HepG2 (cell line): ENCODE measurements around the gene INPP4B. TPM values are rescaled to one million over a fixed set of nuclear protein-coding genes. Genes with fewer than 3 reads are reported as not detected.

Experiments
- ATAC-seq: fragments of 200-7000 bp; cut with Tn5 transposase; 3 replicates; pipeline ENCODE4 v1.9.1; 2020; ENCODE audit warnings: mild to moderate bottlenecking, moderate library complexity
- BruUV-seq: library from RNA; stranded (reverse); fragments of 400-500 nt; replicated peaks from 2 replicates; lab custom pipeline; 2021; lab: Mats Ljungman, UMichigan
- CTCF ChIA-PET: fragments of 300-600 bp; formaldehyde crosslinking; extraction: SDS; loops from one replicate; lab custom pipeline; 2021; ENCODE audit warnings: low total read pairs, inconsistent platforms, low intra/inter-chr PET ratio; lab: Yijun Ruan, JAX
- POLR2A ChIA-PET: fragments of 350-600 bp; sonication (Branson Sonifier 250); formaldehyde crosslinking; loops from one replicate; lab custom pipeline; 2020; ENCODE audit warnings: antibody characterized with exemption, inconsistent platforms; lab: Yijun Ruan, JAX
- DNase-seq: peaks from one replicate; pipeline ENCODE4 v3.0.0-alpha.2; 2015; ENCODE audit warnings: low spot score
- FAIRE-seq: peaks from 3 replicates; lab custom pipeline; 2011; peaks lifted over from hg19 to GRCh38; lab: Jason Lieb, UNC
- H2AFZ ChIP-seq: one replicate; pipeline ENCODE4 v1.6.1; 2011; ENCODE audit warnings: low read length, inconsistent platforms
- H3K27ac ChIP-seq: fragments of 300-600 bp; 3 replicates; pipeline ENCODE4 v1.8.0; 2011; ENCODE audit warnings: mixed run types, mild to moderate bottlenecking, mixed read lengths, low read length, inconsistent platforms; ENCODE audit not compliant: insufficient read depth; ENCODE audit errors: extremely low read length
- H3K27me3 ChIP-seq, 2 experiments: fragments of 200-600 bp in 1 of 2; 2 replicates in 1 of 2; 3 replicates in 1 of 2; pipeline versions ENCODE4 v1.6.0 to v1.8.0; 2011; ENCODE audit warnings: low read length in 2 of 2, mild to moderate bottlenecking in 2 of 2, moderate library complexity in 2 of 2, inconsistent platforms in 1 of 2; ENCODE audit not compliant: insufficient read depth in 2 of 2, control insufficient read depth in 1 of 2
- H3K36me3 ChIP-seq, 2 experiments: fragments of 200-600 bp in 1 of 2; replicated peaks in 1 of 2; 2 replicates in 1 of 2; 3 replicates in 1 of 2; pipeline versions ENCODE4 v1.5.1 to v1.8.0; 2011; ENCODE audit warnings: low read length in 2 of 2, inconsistent platforms in 1 of 2; ENCODE audit not compliant: insufficient read depth in 2 of 2, control insufficient read depth in 1 of 2
- H3K4me1 ChIP-seq: 2 replicates; pipeline ENCODE4 v1.5.1; 2012; ENCODE audit warnings: low read length, inconsistent platforms; ENCODE audit not compliant: insufficient read depth
- H3K4me2 ChIP-seq: 2 replicates; pipeline ENCODE4 v1.6.0; 2011; ENCODE audit warnings: low read depth, low read length, inconsistent platforms
- H3K4me3 ChIP-seq, 3 experiments: fragments of 200-600 bp in 1 of 3; sonication (generic), shearing (Covaris generic) in 1 of 3; replicated peaks in 1 of 3; 2 replicates each; pipeline ENCODE4 v1.5.1; 2011 to 2016; ENCODE audit warnings: low read length in 3 of 3, inconsistent platforms in 2 of 3, low read depth in 2 of 3, mild to moderate bottlenecking in 2 of 3, control low read depth in 1 of 3, mixed read lengths in 1 of 3; ENCODE audit not compliant: insufficient read depth in 1 of 3
- H3K79me2 ChIP-seq: one replicate; pipeline ENCODE4 v1.6.1; 2011; ENCODE audit warnings: low read length, inconsistent platforms; ENCODE audit not compliant: insufficient read depth
- H3K9ac ChIP-seq: 2 replicates; pipeline ENCODE4 v1.6.0; 2011; ENCODE audit warnings: mild to moderate bottlenecking, low read depth, low read length, inconsistent platforms; ENCODE audit not compliant: insufficient read depth
- H3K9me3 ChIP-seq: 2 replicates; pipeline ENCODE4 v1.5.1; 2012; ENCODE audit warnings: mild to moderate bottlenecking, low read length
- H4K20me1 ChIP-seq: 2 replicates; pipeline ENCODE4 v1.6.0; 2011; ENCODE audit warnings: inconsistent platforms, mild to moderate bottlenecking, low read length, moderate library complexity; ENCODE audit not compliant: insufficient read depth
- HHEX ChIP-seq: IDR thresholded peaks from 2 replicates; pipeline ENCODE4 v1.6.1; 2016; ENCODE audit warnings: control low read depth
- ZNF564 ChIP-seq: sonication (generic); formaldehyde crosslinking; IDR thresholded peaks from 2 replicates; pipeline ENCODE4 v1.8.1; 2023; ENCODE audit warnings: mild to moderate bottlenecking, missing genetic modification reagents
- ZNF589 ChIP-seq: sonication (generic); formaldehyde crosslinking; conservative IDR thresholded peaks from 2 replicates; pipeline ENCODE4 v1.8.0; 2022; ENCODE audit warnings: mild to moderate bottlenecking, moderate library complexity, missing genetic modification reagents
- ZNF782 ChIP-seq: sonication (generic); formaldehyde crosslinking; IDR thresholded peaks from 2 replicates; pipeline ENCODE4 v1.4.0; 2020; ENCODE audit warnings: missing genetic modification reagents, mild to moderate bottlenecking, borderline replicate concordance
- WGBS: methylation state at CpG from one replicate; pipeline ENCODE4 v1.1.6; 2017; ENCODE audit warnings: low lambda C conversion rate; 5-methylcytosine and 5-hydroxymethylcytosine counted together
- in situ Hi-C: cut with HindIII; loops from 2 replicates; pipeline ENCODE4 v1.10.0; 2017; ENCODE audit warnings: low pct_unique_long_range_greater_than_20kb; ENCODE audit not compliant: extremely low pct_ligation_motif_present
- intact Hi-C: fragments of 100-400 bp; cut with micrococcal nuclease; formaldehyde crosslinking; loops from one replicate; pipeline ENCODE4 v1.10.0; 2022; ENCODE audit not compliant: unreplicated experiment
- polyA plus RNA-seq, 8 experiments: library from polyadenylated mRNA; depleted of rRNA in 3 of 8; stranded (reverse) in 7 of 8; unstranded in 1 of 8; fragments of >200 nt; fragmentation: Illumina TruSeq in 4 of 8; extraction: Trizol in 4 of 8; gene quantifications; 2 replicates each; pipeline versions ENCODE4 v1.2.1 to v1.2.3, GENCODE V29; 2011 to 2016; ENCODE audit warnings: low read depth in 4 of 8, missing spikeins in 1 of 8, mixed read lengths in 1 of 8; ENCODE audit not compliant: insufficient read depth in 1 of 8
- total RNA-seq, 5 experiments: library from RNA; depleted of rRNA; stranded (reverse); fragments of >200 nt; fragmentation: Illumina TruSeq; extraction: Trizol; gene quantifications; 2 replicates each; pipeline ENCODE4 v1.2.3, GENCODE V29; 2016; ENCODE audit warnings: low read depth in 1 of 5
- TF ChIP-seq, protein P1 (sequence below): sonication (generic); formaldehyde crosslinking; IDR thresholded peaks from 2 replicates; pipeline ENCODE4 v1.5.0; 2020; ENCODE audit warnings: mild to moderate bottlenecking, missing genetic modification reagents
- TF ChIP-seq, protein P2 (sequence below): IDR thresholded peaks from 2 replicates; pipeline ENCODE4 v1.6.1; 2016; ENCODE audit warnings: low read depth, missing genetic modification reagents, missing compliant biosample characterization
- TF ChIP-seq, protein P3 (sequence below): sonication (generic); formaldehyde crosslinking; IDR thresholded peaks from 2 replicates; pipeline ENCODE4 v1.5.0; 2020; ENCODE audit warnings: mild to moderate bottlenecking, missing genetic modification reagents

The INPP4B gene
- total and polyA plus RNA-seq, 2 of the 13 experiments (the other 11 are each of a cell fraction or from before 2014, with no cell fraction given): not detected

DNA sequence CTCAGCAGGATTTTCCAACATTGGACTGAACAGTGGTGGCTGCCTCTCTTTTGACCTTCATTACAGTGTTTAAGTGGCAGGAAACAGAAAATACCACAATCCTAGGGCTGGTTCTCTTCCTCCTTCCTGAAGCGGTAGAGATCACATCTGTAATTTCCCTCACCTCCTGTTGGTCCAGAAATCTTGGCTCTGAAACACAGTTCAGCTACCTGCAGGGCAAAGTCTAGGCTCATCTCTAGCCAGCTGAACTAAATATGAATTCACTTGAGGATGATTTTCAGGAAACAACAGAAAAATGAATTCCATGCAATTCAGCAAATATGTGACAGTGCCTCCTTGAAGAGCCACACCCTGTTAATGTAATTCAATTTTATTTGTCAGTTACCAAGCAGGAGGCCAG, 531.9 kb downstream of the INPP4B start:
- no TSS peak for BruUV-seq
- in situ Hi-C loops: no loop called here
- DNase-seq: no peak

More for the DNA sequence above, 531.9 kb downstream of the INPP4B start:
- Histone ChIP-seq H3K9me3 (no peaks in the 10 kb centered on the region), H3K4me2 (no peak overlapping the region), H4K20me1 (no peaks in the 10 kb centered on the region), H3K27me3 (no peaks in the 10 kb centered on the region), H3K36me3 (no peaks in the 10 kb centered on the region), H2AFZ (no peak overlapping the region), H3K4me1 (no peaks in the 10 kb centered on the region), H3K9ac (no peak overlapping the region), H3K27ac (no peak overlapping the region), H3K4me3 (no peak overlapping the region), H3K79me2 (no peaks in the 10 kb centered on the region)
- TF ChIP-seq ZNF782 (CRISPR knock-in tag): no peak
- TF ChIP-seq ZNF564: no peak
- no peak for TF ChIP-seq ZNF589 (CRISPR knock-in tag)
- TF ChIP-seq, protein P1, sequence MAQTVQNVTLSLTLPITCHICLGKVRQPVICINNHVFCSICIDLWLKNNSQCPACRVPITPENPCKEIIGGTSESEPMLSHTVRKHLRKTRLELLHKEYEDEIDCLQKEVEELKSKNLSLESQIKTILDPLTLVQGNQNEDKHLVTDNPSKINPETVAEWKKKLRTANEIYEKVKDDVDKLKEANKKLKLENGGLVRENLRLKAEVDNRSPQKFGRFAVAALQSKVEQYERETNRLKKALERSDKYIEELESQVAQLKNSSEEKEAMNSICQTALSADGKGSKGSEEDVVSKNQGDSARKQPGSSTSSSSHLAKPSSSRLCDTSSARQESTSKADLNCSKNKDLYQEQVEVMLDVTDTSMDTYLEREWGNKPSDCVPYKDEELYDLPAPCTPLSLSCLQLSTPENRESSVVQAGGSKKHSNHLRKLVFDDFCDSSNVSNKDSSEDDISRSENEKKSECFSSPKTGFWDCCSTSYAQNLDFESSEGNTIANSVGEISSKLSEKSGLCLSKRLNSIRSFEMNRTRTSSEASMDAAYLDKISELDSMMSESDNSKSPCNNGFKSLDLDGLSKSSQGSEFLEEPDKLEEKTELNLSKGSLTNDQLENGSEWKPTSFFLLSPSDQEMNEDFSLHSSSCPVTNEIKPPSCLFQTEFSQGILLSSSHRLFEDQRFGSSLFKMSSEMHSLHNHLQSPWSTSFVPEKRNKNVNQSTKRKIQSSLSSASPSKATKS (CRISPR knock-in tag): no peak
- TF ChIP-seq, protein P2, sequence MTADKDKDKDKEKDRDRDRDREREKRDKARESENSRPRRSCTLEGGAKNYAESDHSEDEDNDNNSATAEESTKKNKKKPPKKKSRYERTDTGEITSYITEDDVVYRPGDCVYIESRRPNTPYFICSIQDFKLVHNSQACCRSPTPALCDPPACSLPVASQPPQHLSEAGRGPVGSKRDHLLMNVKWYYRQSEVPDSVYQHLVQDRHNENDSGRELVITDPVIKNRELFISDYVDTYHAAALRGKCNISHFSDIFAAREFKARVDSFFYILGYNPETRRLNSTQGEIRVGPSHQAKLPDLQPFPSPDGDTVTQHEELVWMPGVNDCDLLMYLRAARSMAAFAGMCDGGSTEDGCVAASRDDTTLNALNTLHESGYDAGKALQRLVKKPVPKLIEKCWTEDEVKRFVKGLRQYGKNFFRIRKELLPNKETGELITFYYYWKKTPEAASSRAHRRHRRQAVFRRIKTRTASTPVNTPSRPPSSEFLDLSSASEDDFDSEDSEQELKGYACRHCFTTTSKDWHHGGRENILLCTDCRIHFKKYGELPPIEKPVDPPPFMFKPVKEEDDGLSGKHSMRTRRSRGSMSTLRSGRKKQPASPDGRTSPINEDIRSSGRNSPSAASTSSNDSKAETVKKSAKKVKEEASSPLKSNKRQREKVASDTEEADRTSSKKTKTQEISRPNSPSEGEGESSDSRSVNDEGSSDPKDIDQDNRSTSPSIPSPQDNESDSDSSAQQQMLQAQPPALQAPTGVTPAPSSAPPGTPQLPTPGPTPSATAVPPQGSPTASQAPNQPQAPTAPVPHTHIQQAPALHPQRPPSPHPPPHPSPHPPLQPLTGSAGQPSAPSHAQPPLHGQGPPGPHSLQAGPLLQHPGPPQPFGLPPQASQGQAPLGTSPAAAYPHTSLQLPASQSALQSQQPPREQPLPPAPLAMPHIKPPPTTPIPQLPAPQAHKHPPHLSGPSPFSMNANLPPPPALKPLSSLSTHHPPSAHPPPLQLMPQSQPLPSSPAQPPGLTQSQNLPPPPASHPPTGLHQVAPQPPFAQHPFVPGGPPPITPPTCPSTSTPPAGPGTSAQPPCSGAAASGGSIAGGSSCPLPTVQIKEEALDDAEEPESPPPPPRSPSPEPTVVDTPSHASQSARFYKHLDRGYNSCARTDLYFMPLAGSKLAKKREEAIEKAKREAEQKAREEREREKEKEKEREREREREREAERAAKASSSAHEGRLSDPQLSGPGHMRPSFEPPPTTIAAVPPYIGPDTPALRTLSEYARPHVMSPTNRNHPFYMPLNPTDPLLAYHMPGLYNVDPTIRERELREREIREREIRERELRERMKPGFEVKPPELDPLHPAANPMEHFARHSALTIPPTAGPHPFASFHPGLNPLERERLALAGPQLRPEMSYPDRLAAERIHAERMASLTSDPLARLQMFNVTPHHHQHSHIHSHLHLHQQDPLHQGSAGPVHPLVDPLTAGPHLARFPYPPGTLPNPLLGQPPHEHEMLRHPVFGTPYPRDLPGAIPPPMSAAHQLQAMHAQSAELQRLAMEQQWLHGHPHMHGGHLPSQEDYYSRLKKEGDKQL (CRISPR knock-in tag): no peak
- TF ChIP-seq, protein P3, sequence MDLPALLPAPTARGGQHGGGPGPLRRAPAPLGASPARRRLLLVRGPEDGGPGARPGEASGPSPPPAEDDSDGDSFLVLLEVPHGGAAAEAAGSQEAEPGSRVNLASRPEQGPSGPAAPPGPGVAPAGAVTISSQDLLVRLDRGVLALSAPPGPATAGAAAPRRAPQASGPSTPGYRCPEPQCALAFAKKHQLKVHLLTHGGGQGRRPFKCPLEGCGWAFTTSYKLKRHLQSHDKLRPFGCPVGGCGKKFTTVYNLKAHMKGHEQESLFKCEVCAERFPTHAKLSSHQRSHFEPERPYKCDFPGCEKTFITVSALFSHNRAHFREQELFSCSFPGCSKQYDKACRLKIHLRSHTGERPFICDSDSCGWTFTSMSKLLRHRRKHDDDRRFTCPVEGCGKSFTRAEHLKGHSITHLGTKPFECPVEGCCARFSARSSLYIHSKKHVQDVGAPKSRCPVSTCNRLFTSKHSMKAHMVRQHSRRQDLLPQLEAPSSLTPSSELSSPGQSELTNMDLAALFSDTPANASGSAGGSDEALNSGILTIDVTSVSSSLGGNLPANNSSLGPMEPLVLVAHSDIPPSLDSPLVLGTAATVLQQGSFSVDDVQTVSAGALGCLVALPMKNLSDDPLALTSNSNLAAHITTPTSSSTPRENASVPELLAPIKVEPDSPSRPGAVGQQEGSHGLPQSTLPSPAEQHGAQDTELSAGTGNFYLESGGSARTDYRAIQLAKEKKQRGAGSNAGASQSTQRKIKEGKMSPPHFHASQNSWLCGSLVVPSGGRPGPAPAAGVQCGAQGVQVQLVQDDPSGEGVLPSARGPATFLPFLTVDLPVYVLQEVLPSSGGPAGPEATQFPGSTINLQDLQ (CRISPR knock-in tag): no peak
- TF ChIP-seq HHEX: no peak
- WGBS: 0% methylated on average over 1 of the region's 1 CpG
- FAIRE-seq: no peak
- no peak for ATAC-seq
- ChIA-PET POLR2A (no interaction called here), CTCF (no interaction called here)
- intact Hi-C loops: no loop called here
